Upper lobe of left lung (tissue), 6 donors: ENCODE data around the gene ECSIT. TPM values are rescaled to one million over a fixed set of nuclear protein-coding genes. Genes with fewer than 3 reads are reported as not detected.
"Not testable (repeated sequence)": the region's sequence is repeated elsewhere in the genome, so short reads cannot be mapped to it uniquely, and the experiment has no call there.

Experiments
- ATAC-seq, 2 donors: fragments of 200-7000 bp; cut with Tn5 transposase; one replicate each; pipeline ENCODE4 v1.9.1; 2022; ENCODE audit warnings: mild to moderate bottlenecking in 2 of 2, moderate library complexity in 2 of 2; ENCODE audit not compliant: low FRiP score in 2 of 2
- DNase-seq, 2 donors: peaks; one replicate each; pipeline ENCODE4 v3.0.0-alpha.2; 2019 to 2020
- H3K27ac ChIP-seq, 4 donors: fragments of 200-600 bp; sonication (generic); one replicate each; pipeline ENCODE4 v1.5.1; 2016 to 2019
- H3K27me3 ChIP-seq, 4 donors: fragments of 200-600 bp; sonication (generic); one replicate each; pipeline ENCODE4 v1.5.1; 2017 to 2019
- H3K36me3 ChIP-seq, 4 donors: fragments of 200-600 bp; sonication (generic); one replicate each; pipeline ENCODE4 v1.5.1; 2016 to 2019
- H3K4me1 ChIP-seq, 4 donors: fragments of 200-600 bp; sonication (generic); one replicate each; pipeline ENCODE4 v1.5.1; 2018 to 2019
- H3K4me3 ChIP-seq, 4 donors: fragments of 200-600 bp; sonication (generic); one replicate each; pipeline ENCODE4 v1.5.1; 2017 to 2019; ENCODE audit warnings: mild to moderate bottlenecking in 2 of 4, moderate library complexity in 1 of 4
- H3K9me3 ChIP-seq, 4 donors: fragments of 200-600 bp; sonication (generic); one replicate each; pipeline ENCODE4 v1.5.1; 2018 to 2019
- CTCF ChIP-seq, 6 experiments: fragments of 450-650 bp in 4 of 6; fragments of 200-600 bp in 2 of 6; sonication (generic) in 2 of 6; IDR thresholded peaks; one replicate each; pipeline ENCODE4 v1.5.1; 2016 to 2019; ENCODE audit warnings: antibody characterized with exemption in 6 of 6
- EP300 ChIP-seq, 4 donors: sonication (generic); formaldehyde crosslinking; IDR thresholded peaks; one replicate each; pipeline ENCODE4 v1.5.1; 2017; ENCODE audit warnings: antibody characterized with exemption in 4 of 4, control low read depth in 2 of 4
- POLR2A ChIP-seq, 4 donors: fragments of 450-650 bp; IDR thresholded peaks; one replicate each; pipeline ENCODE4 v1.5.1; 2016 to 2017; ENCODE audit warnings: antibody characterized with exemption in 4 of 4, mild to moderate bottlenecking in 2 of 4
- POLR2AphosphoS5 ChIP-seq, 2 donors: sonication (generic); formaldehyde crosslinking; IDR thresholded peaks; one replicate each; pipeline ENCODE4 v1.5.1; 2017; ENCODE audit warnings: antibody characterized with exemption in 2 of 2
- WGBS, 2 donors: methylation state at CpG; one replicate each; pipeline ENCODE4 v1.1.5; 2017 to 2018; 5-methylcytosine and 5-hydroxymethylcytosine counted together
- total RNA-seq, 6 donors: library from RNA; depleted of rRNA in 4 of 6; stranded (reverse); fragments of >200 nt in 4 of 6; gene quantifications; one replicate each; pipeline versions ENCODE4 v1.1.0 to v1.2.1, GENCODE V29; 2016 to 2021
- donor health status: DM: no; HTN: no; CAD: no; lungs with moderate emphysema.
- donor health status: DM: no; HTN: yes; CAD: no; lungs with severe emphysema.

Gene ECSIT
- total RNA-seq = 10 to 100 TPM; 32.1 to 77.5 (median 48.6) TPM

- ATAC-seq (peak; percentile 99 to 100), DNase-seq (peak; percentile 92 to 97)
- no peaks in the 10 kb centered on the region for H3K9me3 ChIP-seq
- H3K36me3 ChIP-seq = peaks cover 0 to 10% (median 0%) of the 10 kb centered on the region in 4 donors
- TF ChIP-seq CTCF (IDR thresholded peaks at IDR 0.05) (peak in 1 of 6 experiments; percentile 31), POLR2AphosphoS5 (IDR thresholded peaks at IDR 0.05) (peak; percentile 58 to 65), POLR2A (IDR thresholded peaks at IDR 0.05) (peak in 2 of 4 donors; percentile 11 to 64), EP300 (IDR thresholded peaks at IDR 0.05) (no peak)
- H3K4me1 ChIP-seq = peaks cover 11 to 30% (median 17%) of the 10 kb centered on the region in 4 donors
- no peaks in the 10 kb centered on the region for H3K27me3 ChIP-seq
- H3K4me3 ChIP-seq = peak within 1 kb of the TSS; percentile 43 to 98 (median 94)
- H3K27ac ChIP-seq = peak within 1 kb of the TSS; percentile 86 to 89 (median 86)
- 0 to 1% methylated on average over 20 to 21 of the region's 47 CpGs for WGBS, 2 donors
Measured at GRCh38 chr19:11528551-11529341, at the start of gene ECSIT. Gene ECSIT (minus strand): TSS chr19:11529134. CDS start chr19:11519170, 9,964 bp downstream.

GRCh38 chr19:11577451-11578257, 48.7 kb upstream of the ECSIT start, which contains the start of gene ACP5:
Gene ACP5 (minus strand): TSS chr19:11577645. CDS start chr19:11577317, 328 bp downstream.
- no peaks in the 10 kb centered on the region for H3K9me3 ChIP-seq
- WGBS, 2 donors = 81 to 86% methylated on average over 4 to 16 of the region's 18 CpGs
- peak; percentile 42 to 51 for ATAC-seq
- H3K27me3 ChIP-seq = peaks cover 0 to 4% (median 0%) of the 10 kb centered on the region in 4 donors
- H3K4me3 ChIP-seq = peak within 1 kb of the TSS; percentile 35 to 61 (median 54)
- TF ChIP-seq CTCF (IDR thresholded peaks at IDR 0.05) (no peak), POLR2A (IDR thresholded peaks at IDR 0.05) (peak in 1 of 4 donors; percentile 60)
- DNase-seq = peak in 1 of 2 donors; percentile 46
- peak within 1 kb of the TSS; percentile 35 to 91 (median 70) for H3K27ac ChIP-seq
- peaks cover 37 to 46% (median 38%) of the 10 kb centered on the region in 4 donors for H3K4me1 ChIP-seq
- peaks cover 0 to 4% (median under 1%) of the 10 kb centered on the region in 4 donors for H3K36me3 ChIP-seq

GRCh38 chr19:11576227-11576626, 47.3 kb upstream of the ECSIT start:
- Histone ChIP-seq H3K4me1 (peaks cover 25 to 38% (median 28%) of the 10 kb centered on the region in 4 donors), H3K27me3 (peaks cover 0 to 4% (median 0%) of the 10 kb centered on the region in 4 donors), H3K4me3 (peak overlapping the region in 3 of 4 donors; percentile 53 to 61 (median 55)), H3K36me3 (peaks cover 0 to 4% (median under 1%) of the 10 kb centered on the region in 4 donors), H3K9me3 (no peaks in the 10 kb centered on the region), H3K27ac (peak overlapping the region; percentile 3 to 91 (median 60))
- no peak for ATAC-seq
- TF ChIP-seq EP300 (IDR thresholded peaks at IDR 0.05) = no peak
- TF ChIP-seq POLR2A (IDR thresholded peaks at IDR 0.05) = peak in 1 of 4 donors; percentile 35
- peak in 1 of 2 donors; percentile 36 for TF ChIP-seq POLR2AphosphoS5 (IDR thresholded peaks at IDR 0.05)
- no peak for TF ChIP-seq CTCF (IDR thresholded peaks at IDR 0.05)
- peak; percentile 40 to 85 for DNase-seq
- WGBS, 2 donors = 66 to 78% methylated on average over 6 to 15 of the region's 15 CpGs

GRCh38 chr19:11574689-11575088, 45.8 kb upstream of the ECSIT start:
- Histone ChIP-seq H3K4me1 (peaks cover 13 to 23% (median 20%) of the 10 kb centered on the region in 4 donors), H3K9me3 (no peaks in the 10 kb centered on the region), H3K27me3 (peaks cover 0 to 4% (median 0%) of the 10 kb centered on the region in 4 donors), H3K27ac (no peak overlapping the region), H3K36me3 (peaks cover 0 to 4% (median under 1%) of the 10 kb centered on the region in 4 donors), H3K4me3 (no peak overlapping the region)
- ATAC-seq (no peak), DNase-seq (no peak)
- TF ChIP-seq POLR2AphosphoS5 (IDR thresholded peaks at IDR 0.05) (no peak), POLR2A (IDR thresholded peaks at IDR 0.05) (no peak), EP300 (IDR thresholded peaks at IDR 0.05) (no peak), CTCF (IDR thresholded peaks at IDR 0.05) (no peak)
- WGBS, 2 donors = 76 to 79% methylated on average over 2 to 9 of the region's 9 CpGs

- not testable (repeated sequence) for H3K27ac ChIP-seq, H3K9me3 ChIP-seq, DNase-seq, H3K36me3 ChIP-seq, ATAC-seq, H3K4me3 ChIP-seq, H3K27me3 ChIP-seq
- WGBS, 2 donors = 90 to 96% methylated on average over 4 of the region's 4 CpGs
- H3K4me1 ChIP-seq = peaks cover 11 to 13% (median 13%) of the 10 kb centered on the region in 4 donors
Measured at GRCh38 chr19:11573763-11574162, 44.8 kb upstream of the ECSIT start.

GRCh38 chr19:11573354-11573753, 44.4 kb upstream of the ECSIT start:
- not testable (repeated sequence) for H3K4me1 ChIP-seq, H3K9me3 ChIP-seq, ATAC-seq, H3K27ac ChIP-seq, H3K27me3 ChIP-seq, H3K36me3 ChIP-seq, H3K4me3 ChIP-seq, DNase-seq
- 70 to 82% methylated on average over 6 of the region's 6 CpGs for WGBS, 2 donors
